NCI-H510A treated with DMSO at 0.1 percent for 48 hours (cell line): Measurements from ENCODE around the gene AFF3.
"Not testable (repeated sequence)": the region's sequence is repeated elsewhere in the genome, so short reads cannot be mapped to it uniquely, and the experiment has no call there.

Source experiments
- DNase-seq: peaks from one replicate; lab custom pipeline; 2025; lab: John Stamatoyannopoulos, UW

The AFF3 gene

GRCh38 chr2:100148883-100149282 lies 6.5 kb upstream of the AFF3 start:
- no peak for DNase-seq

- DNase-seq, result no peak
Observed at GRCh38 chr2:100146657-100146960, 4.2 kb upstream of the AFF3 start.

DNA sequence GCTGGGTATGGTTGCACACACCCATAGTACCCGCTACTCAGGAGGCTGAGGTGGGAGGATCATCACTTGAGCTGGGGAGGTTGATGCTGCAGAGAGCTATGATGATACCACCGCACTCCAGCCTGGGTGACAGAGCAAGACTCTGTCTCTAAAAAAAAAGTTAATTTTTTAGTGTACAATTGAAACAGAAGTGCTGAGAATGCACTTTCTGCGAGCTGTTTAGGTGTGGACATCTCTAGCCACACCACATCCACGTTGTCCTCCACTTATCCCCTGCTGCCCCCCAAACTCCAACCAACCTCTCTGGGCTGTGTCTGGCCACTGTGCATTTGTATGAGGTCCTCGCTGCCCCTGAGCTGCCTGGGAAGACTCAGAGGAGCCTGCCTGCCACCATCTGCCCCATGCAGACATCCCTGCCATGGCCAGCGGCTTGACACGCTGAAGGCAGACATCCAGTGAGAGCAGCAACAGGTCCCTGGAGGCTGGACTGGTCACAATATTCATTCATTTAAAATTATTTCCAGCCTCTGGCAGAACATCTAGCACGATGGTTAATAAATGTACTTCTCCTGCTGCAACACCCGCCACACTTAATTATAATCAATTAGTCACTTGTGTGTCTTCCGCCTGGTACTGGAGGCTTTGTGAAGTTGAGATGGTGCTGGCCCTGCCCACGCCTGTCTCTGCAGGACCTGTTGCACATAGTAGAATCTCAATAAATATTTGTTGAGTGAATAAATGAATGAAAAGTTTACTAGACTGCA lies 3.7 kb upstream of the AFF3 start:
- DNase-seq, result no peak

DNA sequence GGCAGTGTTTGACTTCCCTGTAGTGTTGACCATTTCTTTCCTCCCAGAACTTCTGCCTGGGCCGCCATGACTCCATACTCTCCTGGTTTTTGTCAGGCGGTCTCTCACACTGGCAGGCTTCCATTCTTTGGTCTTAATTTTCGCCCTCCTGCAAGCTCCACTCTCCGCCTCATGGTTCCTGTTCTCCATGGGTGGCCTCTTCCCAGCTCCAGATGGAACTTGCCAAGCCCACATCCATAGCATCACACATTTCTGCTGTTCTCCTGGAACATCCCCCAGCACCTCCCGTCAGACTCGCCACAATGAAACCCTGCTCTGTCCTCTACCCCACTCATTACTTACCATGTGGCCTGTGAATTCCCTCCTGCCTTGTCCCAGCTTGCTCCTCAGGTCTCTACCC lies 896 bp upstream of the AFF3 start:
- DNase-seq, result no peak

DNA sequence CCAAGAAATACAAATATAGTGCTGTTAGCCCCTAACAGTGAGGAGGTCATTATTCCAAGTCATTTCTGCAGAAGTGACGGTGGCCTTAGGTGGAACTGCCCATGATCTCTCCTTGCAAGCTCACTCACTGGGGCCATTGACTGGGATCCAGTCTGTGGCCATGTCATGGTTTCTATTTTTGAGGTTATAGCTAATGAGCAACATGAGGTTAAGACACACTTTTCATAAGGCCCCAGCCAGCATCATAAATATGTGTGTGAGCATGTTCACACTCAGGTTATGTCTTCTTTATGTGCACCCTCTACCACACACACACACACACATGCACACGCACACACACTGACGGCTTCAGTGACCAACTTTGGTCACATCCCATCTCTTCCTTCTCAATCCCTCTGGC lies 484 bp downstream of the AFF3 start:
- DNase-seq, result no peak

GRCh38 chr2:100140582-100140981 lies 1.8 kb downstream of the AFF3 start:
- no peak for DNase-seq

GRCh38 chr2:100137866-100138570 lies 4.4 kb downstream of the AFF3 start:
- DNase-seq, result no peak

GRCh38 chr2:100137318-100137717 lies 5.1 kb downstream of the AFF3 start:
- DNase-seq, result no peak

DNA sequence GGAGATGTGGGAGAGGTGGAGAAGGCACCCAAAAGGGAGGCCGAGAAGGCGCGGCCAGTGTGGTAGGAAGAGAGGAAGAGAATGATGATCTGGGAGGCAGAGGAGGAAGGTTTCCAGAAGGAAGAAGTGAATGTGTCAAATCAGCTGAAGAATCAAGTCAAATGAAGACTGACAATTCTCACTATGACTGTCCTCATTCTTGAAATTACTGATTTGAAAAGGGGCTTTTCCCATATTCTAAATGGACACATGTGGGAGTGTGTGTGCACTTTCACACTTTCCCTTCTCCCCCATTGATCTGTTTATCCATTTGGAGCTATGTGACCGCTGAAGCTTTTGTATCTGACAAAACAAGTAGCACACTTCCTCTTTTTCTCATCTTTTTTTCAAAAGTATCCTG lies 6.1 kb downstream of the AFF3 start:
- DNase-seq, result no peak

- DNase-seq, result no peak
Observed at GRCh38 chr2:100135415-100135814, 7.0 kb downstream of the AFF3 start.

DNA sequence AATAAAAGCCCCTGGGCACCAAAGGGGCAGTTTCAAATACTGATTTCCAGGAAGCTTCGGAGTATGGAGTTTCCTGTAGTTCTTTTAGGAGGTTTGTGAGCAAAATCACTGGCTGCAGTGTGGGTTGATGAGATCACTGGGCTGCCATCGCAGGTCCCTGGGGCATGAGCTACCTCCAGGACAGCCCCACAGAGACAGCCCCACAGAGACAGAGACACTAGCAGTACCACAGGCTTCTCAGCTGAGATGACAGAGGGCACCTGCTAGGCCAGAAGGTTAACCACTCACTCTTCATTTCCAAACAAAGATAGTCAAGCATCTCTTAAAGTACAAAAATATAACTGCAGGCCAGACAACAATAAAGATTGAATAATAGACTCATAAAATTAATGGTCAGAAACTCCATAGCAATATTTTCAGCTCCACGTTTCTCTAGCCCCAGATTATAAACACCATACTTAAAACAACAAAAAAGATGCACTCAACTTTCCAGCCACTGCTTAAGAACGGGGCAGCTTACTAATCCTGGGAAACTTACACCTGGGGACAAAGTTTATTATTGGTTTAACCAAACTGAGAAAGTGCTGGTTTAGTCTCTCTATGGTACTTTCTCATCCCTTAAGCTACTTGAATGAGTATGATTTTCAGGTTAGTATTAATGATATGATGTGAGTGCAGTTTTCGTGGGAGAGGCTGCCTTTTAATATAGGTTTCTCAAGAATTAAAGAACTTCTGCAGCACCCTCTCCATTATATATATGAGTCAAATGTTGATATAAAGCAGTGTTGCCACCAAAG lies 11.6 kb downstream of the AFF3 start:
- no peak for DNase-seq

- no peak for DNase-seq
Observed at GRCh38 chr2:100126897-100127401, 15.4 kb downstream of the AFF3 start.

DNA sequence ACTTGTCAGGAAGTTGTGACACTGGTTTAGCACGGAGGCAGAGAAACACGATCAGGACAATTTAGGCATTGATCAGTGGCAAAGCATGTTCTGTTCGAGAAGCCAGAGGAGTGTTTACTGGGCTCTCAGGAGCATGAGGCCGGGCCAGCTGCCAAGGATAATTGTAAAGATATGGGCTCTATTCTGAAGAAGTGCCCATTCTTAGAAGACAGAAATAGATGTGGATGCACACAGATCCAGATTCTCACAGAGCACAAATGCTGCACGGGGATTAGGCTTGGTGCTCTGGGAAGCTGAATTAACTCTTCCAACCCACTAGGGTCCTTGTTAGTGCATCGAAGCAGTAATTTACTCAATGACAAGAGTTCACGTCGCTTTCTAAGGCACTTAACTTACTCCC lies 16.2 kb downstream of the AFF3 start:
- DNase-seq, result peak; percentile 17

GRCh38 chr2:100125626-100126025 lies 16.8 kb downstream of the AFF3 start:
- DNase-seq, result no peak

DNA sequence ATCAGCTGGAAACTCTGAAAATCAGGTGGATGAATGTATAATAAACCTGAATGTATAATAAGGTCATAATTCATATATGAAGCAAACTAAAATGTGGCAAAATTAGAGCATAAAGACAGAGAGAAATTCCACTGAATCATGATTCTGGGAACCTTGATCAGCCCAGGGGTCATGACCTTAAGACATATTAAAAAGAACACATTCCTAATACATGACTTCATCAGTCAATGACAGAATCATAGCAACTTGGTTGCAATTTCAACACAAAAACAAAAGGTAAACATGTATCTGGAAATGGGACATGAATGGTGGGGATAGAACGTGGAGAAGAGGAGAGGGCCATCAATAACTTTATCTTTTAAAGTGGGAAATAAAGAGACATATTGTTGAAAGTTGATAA lies 17.6 kb downstream of the AFF3 start:
- no peak for DNase-seq

- no peak for DNase-seq
Observed at GRCh38 chr2:100121124-100121718, 21.2 kb downstream of the AFF3 start.

- DNase-seq, result no peak
Observed at GRCh38 chr2:100119235-100119634, 23.2 kb downstream of the AFF3 start.

DNA sequence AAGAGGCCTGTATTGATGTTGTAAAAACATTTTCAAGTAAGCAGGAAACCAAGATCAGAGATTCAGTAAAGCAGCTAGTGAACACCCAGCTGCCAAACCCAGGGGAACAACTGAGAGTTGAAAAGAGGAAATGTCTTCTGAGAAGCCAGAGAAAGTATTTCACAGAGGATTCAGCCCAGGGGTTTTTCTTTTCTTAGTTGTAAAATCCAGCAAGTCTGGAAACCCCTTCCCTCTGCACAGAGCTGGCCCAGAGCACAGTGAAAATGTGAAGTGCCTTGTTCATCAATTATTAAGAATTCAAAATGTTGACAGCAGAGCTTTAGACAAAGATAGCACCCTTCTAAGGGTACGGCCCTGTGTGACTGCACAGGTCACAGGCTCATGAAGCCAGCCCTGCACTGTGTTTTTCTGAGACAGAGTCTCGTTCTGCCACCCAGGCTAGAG lies 28.4 kb downstream of the AFF3 start:
- no peak for DNase-seq

GRCh38 chr2:100110614-100111000 lies 31.8 kb downstream of the AFF3 start:
- no peak for DNase-seq

DNA sequence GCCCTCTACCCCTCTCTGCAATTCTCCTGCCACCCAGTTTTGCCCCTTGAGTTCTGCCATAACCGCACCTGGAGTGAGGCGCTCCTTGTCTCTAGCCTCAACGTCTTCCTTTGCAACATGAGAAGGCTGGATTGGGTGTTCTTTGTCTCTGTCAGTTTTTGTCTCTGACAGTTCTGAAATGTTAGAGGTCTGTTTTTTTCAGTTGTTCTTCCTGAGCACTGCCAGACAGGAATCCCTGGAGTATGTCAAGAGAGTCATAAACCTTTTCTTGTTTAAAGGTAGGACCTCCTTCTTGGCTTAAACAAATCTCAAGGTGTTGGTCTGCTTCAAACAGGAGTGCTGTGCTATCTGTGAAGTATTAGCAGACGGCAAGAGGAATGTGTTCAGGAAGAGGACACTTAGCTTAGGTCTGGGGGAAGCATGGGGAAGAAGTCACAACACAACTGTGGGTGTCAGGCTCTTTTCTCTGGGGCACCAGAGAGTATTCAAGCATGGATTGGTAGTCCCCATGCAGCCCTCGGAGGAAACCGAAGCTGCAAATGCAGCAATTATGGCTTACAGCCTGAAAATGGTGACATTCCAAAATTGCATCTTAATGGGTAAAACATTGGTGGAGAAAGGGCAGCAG lies 32.3 kb downstream of the AFF3 start:
- DNase-seq, result no peak

DNA sequence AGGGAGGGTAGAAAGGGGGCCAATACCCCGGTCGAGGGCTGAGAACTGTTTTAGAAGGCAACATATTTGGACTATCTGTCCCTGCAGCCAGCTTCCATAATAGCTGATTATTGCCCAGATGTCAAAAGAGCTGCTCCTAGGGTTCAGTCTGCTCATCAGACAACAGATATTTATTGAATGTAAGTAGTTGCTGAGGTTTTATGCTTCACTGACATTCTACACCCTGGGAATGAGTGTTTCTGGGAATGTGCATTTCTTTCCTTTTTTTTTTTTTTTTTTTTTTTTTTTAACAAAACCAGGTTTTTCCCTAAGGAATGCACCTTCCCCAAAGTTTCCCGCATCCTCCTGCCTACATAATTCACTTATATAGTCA lies 33.8 kb downstream of the AFF3 start:
- not testable (repeated sequence) for DNase-seq
